Measurements from ENCODE around the gene ESRRA.

The ESRRA gene

DNA sequence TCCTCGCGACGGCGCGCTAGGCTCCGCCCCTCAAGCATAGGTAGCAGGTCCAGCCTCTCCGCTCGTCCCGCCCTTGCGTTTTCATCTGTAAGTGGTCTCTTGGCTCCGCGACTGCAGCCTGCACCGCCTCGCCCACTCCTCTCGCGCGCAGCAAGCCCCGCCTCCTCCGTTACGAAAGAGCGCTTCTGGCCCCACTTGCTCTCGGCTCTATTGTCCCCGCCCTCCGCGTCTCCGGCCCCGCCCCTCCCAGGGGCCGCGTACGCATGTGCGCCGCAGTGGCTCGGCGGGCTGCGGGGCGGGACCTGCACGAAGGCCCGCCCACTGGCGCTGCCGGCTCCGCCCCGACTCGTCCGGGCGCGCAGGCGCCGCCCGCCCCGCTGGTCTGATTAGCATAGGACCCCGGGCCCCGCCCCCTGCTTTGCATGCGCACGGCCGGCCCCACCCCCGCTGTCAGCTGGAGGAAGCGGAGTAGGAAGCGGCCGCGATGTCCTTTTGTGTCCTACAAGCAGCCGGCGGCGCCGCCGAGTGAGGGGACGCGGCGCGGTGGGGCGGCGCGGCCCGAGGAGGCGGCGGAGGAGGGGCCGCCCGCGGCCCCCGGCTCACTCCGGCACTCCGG, at the start of gene ESRRA:
TSS of gene ESRRA (plus strand) at position 450 of the 616 bp plus-strand sequence. CDS start 1,656 bp downstream, outside the sequence.
- peak; percentile 100 for DNase-seq (ENCODE audit: low spot score)

GRCh38 chr11:64256300-64256699, 49.0 kb upstream of the ESRRA start:
- no peak for DNase-seq (ENCODE audit: low spot score)

- no peak for DNase-seq (ENCODE audit: low spot score)
These were observed 47.0 kb upstream of the ESRRA start for GRCh38 chr11:64258356-64258755.

- DNase-seq (ENCODE audit: low spot score), result no peak
These were observed 46.3 kb upstream of the ESRRA start for GRCh38 chr11:64258946-64259532.

DNA sequence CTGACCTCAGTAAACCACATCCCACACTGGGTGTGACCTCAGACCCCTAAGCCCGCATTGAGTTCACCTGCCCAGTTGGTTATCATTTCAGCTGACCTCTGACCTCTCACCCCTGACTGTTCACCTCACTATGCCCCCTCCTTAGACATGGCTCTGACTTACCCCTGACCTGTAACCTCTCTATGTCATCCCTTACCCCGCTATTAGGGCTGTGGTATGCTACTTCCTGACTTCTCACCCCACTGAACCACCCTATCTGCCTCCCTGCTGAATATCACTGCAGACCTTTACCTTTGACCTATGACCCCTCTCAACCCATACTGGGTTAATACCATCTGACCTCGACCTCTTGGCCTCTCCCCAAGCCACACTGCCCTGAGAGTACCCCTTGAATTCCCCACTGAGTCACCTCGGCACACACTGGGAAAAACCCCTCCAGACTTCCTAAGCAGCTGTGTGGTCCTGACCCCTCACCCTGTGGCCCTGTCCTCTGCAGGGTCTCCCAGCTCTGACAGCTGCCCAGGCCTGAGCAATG, 45.7 kb upstream of the ESRRA start:
- DNase-seq (ENCODE audit: low spot score), result no peak

DNA sequence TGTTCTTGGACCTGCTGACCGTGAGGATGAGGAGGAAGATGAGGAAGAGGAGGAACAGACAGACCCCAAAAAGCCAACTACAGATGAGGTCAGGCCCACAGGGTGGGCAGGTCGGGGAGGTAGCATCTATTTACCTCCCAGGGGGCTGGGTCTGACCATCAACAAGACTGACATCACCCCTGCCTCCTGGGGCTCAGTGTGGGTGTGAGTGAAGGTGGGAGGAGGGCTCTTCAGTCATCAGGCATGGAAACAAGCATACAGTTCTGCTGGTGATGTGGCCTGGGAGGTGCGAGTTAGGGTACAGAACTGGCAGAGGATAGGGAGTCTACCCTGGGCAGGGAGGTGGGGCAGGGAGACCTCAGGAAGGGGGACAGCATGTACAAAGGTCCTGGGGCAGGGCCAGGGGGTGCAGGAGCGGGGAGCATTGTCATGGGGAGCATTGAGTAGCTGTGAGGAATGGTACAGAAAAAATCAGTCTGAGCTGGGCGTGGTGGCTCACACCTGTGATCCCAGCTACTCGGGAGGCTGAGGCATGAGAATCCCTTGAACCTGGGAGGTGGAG, 45.1 kb upstream of the ESRRA start:
- no peak for DNase-seq (ENCODE audit: low spot score)

DNA sequence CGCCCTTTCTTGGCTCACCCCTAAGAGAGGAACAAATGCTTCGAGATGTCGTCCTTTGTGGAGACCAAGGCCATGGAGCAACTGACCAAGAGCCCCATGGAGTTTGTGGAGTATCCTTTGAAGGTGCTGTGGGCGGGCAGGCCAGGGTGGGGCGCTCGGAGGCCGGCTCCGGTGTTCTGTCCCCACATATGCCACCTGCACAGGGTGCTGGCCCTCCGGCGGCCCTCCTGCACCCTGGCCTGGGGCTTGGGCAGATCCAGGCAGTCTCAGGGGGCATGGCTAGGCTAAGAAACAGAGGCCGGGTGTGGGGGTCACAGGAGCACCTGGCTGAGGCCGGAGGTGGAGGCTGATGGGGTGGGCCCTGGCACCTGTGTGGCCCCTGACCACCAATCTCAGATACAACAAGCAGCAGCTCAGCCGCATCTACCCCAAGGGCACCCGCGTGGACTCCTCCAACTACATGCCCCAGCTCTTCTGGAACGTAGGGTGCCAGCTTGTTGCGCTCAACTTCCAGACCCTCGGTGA, 43.7 kb upstream of the ESRRA start:
- DNase-seq (ENCODE audit: low spot score), result no peak

DNA sequence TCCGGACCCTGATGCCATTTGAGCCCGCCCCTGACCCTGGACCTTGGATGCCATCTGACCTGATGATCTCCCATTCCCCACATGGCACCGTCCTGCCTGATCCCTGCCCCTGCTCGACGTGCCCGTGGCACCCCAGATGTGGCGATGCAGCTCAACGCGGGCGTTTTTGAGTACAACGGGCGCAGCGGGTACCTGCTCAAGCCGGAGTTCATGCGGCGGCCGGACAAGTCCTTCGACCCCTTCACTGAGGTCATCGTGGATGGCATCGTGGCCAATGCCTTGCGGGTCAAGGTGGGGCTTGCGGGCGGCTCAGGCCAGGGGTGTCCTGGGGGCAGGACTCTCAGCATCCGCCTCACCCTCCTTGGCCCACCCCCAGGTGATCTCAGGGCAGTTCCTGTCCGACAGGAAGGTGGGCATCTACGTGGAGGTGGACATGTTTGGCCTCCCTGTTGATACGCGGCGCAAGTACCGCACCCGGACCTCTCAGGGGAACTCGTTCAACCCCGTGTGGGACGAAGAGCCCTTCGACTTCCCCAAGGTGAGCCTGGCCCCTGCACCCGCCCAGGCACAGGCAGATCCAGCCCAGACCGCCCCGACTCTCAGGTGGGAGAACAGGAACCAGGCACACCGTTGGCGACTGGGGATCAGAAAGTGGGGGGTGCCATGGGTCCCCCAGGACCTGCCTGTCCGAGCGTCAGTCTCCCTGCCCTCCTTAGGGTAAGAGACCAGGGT, 42.9 kb upstream of the ESRRA start:
- no peak for DNase-seq (ENCODE audit: low spot score)

DNA sequence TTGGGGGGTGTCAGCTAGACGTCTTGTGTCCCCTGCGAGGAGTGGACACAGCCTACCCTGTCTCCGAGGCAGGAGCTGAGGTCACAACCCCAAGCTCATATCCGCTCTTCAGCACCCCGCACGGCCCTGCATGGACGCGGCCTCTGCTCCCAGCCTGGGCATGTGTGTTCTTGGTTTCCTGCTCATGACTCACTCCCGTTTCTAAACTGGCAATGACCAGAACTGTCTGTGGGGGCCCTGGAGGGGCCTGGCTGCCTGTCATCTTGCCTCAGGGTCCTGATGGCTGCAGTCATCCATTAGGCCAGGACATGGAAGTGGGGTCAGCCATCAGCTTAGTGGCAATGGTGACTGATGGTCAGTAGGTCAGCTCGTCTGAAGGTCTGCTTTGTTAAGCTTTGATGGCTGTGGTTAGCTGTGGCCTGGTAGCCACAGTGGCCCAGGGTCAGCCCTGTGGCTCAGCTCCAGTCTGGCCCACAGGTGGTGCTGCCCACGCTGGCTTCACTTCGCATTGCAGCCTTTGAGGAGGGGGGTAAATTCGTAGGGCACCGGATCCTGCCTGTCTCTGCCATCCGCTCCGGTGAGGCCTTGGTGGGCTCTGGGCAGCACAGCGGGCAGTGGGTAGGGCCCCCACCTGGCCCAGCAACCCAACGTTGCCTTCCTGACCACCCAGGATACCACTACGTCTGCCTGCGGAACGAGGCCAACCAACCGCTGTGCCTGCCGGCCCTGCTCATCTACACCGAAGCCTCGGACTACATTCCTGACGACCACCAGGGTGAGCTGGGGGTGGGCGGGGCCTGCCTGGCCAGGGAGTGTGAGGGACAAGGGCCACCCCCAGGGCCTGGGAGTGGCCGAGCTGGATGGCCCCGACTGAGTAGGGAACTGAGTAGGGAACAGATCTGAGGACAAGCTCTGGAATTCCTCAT, 42.0 kb upstream of the ESRRA start:
- no peak for DNase-seq (ENCODE audit: low spot score)

- DNase-seq (ENCODE audit: low spot score), result no peak
These were observed 41.4 kb upstream of the ESRRA start for GRCh38 chr11:64263947-64264317.

GRCh38 chr11:64264371-64264852, 40.9 kb upstream of the ESRRA start:
- DNase-seq (ENCODE audit: low spot score), result no peak

DNA sequence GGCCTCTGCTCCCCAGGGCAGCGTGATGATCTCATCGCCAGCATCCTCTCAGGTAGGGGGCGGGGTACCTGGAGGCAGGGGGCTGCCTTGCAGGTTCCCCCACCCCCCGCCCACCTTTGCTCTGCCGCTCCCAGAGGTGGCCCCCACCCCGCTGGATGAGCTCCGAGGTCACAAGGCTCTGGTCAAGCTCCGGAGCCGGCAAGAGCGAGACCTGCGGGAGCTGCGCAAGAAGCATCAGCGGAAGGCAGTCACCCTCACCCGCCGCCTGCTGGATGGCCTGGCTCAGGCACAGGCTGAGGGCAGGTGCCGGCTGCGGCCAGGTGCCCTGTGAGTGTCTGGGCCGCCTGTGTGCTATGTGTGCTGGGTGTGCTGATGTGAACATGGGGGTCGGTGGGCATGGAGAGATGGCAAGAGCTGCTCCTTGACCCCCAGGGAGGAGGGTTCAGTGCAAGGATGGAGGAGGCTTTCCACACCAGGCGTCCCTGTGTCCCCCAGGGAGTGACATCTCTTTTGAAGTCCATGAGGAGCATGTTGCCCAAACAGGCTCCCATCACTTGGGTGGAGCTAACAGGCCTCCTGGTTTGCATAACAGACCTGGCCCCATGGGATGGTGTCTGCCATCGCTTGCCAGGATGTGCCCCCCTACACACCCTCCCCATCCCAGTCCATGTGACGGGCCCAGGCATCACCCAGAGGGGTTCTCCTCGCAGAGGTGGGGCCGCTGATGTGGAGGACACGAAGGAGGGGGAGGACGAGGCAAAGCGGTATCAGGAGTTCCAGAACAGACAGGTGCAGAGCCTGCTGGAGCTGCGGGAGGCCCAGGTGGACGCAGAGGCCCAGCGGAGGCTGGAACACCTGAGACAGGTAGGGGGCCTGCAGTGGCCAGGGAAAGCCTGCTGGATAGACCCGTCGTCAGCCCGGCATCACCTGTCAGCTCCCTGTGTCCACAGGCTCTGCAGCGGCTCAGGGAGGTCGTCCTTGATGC, 39.9 kb upstream of the ESRRA start:
- no peak for DNase-seq (ENCODE audit: low spot score)

DNA sequence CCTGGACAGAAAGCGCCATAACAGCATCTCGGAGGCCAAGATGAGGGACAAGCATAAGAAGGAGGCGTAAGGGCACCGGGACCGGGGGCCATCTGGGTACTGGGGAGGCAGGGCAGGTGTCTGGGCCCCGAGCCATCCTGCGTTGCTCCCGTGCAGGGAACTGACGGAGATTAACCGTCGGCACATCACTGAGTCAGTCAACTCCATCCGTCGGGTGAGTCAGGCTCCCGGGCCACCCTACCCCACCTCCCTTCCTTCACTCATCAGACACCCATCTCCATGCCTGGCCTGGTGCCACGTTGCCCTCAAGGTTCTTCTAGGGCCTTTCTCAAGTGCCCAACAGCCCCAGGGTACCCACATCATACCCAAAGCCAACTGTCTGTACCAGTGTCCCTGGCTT, 39.0 kb upstream of the ESRRA start:
- DNase-seq (ENCODE audit: low spot score), result no peak

- no peak for DNase-seq (ENCODE audit: low spot score)
These were observed 37.9 kb upstream of the ESRRA start for GRCh38 chr11:64267207-64267945.

DNA sequence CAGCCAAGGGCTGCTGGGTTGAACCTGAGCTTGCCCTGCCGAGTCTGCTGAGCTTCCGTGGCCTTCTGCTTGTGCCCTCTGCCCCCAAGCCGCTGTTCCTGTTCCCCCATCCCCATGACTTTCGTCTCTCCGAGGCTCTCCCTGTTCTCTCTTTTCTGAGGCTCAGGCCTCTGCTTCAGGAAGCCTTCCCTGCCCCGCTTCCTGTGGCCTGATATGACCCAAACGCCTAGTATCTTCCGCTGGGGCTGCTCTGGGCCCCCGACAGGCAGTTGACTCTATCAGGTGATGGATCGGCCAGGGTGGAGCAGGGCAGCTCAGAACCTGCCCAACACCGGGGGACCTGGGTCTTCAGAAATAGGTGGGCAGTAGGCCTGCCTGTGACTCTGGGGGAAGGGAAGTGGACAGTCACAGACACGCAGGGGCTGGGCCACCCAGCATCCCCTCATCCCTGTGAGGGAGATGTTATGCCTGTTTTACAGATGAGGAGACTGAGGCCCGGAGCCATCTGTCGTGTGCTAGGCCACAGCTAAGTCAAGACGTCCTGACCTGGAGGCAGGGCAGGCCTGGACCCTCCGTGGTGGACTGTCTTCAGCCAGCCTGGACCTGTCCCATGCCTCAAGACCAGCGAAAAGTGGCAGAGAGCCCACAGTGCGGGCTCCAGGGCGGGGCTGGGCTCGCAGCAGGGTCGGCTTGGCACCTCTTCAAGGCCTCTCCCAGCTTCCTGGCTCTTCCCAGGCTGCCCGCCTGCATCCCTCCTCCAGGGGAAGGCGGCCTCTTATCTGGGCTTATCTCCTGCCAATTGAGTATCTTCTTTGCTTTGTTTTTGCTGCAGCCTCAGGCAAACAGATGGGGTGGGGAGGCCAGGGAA, 37.1 kb upstream of the ESRRA start:
- peak; percentile 19 for DNase-seq (ENCODE audit: low spot score)

GRCh38 chr11:64268893-64269539, 36.3 kb upstream of the ESRRA start:
- DNase-seq (ENCODE audit: low spot score), result peak; percentile 60

GRCh38 chr11:64269540-64270220, 35.6 kb upstream of the ESRRA start:
- DNase-seq (ENCODE audit: low spot score), result peak; percentile 94
